LNCaP clone FGC (cell line): ENCODE results near the gene DNAJC17.

Source experiments
- DNase-seq: peaks from one replicate; pipeline ENCODE4 v3.0.0-alpha.2; 2011; ENCODE audit warnings: low read depth
- H3K4me3 ChIP-seq: 2 replicates; pipeline ENCODE4 v1.5.1; 2011; ENCODE audit warnings: mild to moderate bottlenecking, low read depth, low read length, control low read depth
- TF ChIP-seq, protein P1 (sequence below): IDR thresholded peaks from 2 replicates; pipeline ENCODE4 v1.5.1; 2012; ENCODE audit warnings: mild to moderate bottlenecking; ENCODE audit not compliant: control insufficient read depth, insufficient read depth; ENCODE audit errors: extremely low read depth

Gene DNAJC17

DNA sequence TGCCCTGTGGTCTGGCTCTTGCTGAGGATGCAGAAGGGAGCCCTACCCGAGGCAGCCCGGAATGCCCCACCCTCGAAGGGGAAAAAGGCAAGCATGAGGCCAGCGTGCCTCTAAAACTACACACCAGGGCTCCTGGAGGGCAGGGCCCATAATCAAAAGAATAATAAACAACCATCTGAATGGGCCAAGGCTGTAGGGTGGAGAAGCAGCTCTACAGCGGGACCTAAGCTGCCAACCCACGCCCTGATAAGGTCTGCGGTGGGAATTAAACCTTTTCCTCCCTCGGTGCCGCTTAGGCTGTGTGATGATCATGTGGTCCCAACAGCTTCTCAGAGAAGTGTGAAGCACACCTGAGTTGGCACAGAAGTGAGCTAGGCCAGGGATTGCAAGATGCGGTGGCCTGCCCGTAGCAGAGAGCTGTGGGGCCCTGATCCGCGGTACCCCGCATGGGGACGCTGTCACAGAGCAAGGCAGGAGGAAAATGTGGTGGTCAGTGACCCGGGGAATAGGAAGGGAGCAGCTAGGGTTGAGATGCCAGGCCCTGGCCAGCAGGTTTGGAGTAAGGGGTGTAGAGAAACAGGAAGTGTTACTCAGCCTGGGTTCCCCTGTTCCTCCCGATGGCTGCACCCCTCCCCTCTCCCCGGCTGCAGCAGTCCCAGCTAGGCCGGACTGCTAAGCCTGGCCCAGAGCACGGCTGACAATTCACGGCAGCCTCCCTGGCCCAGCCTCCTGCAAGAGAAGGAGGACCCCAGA is 38.6 kb downstream of the DNAJC17 start:
- DNase-seq: no peak
- TF ChIP-seq, protein P1, sequence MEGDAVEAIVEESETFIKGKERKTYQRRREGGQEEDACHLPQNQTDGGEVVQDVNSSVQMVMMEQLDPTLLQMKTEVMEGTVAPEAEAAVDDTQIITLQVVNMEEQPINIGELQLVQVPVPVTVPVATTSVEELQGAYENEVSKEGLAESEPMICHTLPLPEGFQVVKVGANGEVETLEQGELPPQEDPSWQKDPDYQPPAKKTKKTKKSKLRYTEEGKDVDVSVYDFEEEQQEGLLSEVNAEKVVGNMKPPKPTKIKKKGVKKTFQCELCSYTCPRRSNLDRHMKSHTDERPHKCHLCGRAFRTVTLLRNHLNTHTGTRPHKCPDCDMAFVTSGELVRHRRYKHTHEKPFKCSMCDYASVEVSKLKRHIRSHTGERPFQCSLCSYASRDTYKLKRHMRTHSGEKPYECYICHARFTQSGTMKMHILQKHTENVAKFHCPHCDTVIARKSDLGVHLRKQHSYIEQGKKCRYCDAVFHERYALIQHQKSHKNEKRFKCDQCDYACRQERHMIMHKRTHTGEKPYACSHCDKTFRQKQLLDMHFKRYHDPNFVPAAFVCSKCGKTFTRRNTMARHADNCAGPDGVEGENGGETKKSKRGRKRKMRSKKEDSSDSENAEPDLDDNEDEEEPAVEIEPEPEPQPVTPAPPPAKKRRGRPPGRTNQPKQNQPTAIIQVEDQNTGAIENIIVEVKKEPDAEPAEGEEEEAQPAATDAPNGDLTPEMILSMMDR: no peak
- H3K4me3 ChIP-seq: no peak overlapping the region

DNA sequence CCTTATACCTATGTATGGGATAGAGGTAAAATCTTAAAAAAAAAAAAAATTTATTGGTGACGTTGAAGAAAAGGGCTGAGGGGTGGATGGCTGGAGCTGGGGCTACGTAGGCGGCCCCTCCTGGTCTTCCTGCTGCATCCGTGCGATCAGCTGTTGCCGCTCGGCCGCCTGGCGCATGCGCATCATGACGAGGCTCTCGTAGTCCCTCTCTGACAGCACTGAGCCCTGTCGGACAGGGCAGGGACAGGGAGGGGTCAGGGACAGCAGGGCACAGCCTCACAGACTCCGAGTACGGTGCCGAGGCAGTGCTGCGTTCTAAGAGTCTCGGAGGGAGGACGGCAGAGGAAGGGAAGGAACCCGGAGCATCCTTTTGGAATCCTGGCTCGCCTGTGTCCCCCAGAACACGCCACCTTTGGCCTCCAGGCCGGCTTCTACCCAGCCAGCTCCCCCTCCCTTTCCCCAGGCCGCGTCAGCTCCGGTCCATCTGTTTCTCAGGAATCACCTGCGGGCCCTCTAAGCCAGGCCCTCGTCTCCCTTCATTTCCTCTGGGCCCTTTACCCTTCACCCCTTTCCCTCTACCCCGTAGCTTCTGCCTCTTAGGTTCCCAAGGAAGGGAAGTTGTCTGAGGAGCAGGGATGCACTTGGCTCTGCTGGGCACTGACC is 39.3 kb downstream of the DNAJC17 start:
- TF ChIP-seq, protein P1: no peak
- H3K4me3 ChIP-seq: no peak overlapping the region
- DNase-seq: no peak

DNA sequence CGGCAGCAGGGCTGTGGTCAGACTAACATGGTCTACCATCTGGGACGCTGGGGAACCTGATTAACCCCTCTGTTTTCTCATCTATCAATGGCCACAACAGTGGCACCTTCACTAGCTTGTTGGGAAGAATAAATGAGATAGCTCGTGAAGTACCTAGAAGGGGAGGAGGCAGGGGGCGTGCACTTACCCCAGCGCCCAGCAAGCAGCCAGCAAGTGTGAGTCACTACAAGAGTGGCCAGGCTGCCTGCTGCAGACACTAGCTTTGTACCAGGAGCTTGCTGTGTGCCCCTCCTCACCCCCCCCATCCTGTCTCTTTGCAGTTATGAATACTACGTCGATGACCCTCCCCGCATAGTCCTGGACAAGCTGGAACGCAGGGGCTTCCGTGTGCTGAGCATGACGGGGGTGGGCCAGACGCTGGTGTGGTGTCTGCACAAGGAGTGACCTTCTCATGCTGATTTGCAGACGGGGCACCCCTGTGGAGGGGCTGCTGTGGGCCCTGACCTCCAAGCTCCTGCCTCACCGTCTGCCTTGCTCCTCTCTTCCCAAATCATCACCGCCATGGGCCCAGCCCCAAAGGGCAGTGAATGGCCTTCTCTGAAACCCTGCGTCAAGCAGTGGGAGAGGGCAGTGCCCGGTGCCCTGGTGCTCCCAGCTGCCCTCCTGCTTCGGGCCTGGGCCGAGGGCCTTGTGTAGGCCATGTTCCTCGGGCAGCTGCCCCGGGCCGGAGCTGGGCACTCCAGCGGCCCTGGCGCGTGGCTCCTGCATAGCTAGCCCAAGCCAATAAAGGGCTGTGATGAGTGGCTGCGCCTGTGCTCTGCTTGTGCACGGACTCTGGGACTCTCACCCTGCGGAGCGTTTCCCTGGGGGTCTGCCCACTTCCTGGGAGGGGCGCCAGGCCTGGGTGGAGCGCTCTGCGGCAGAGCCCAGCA is 40.1 kb downstream of the DNAJC17 start:
- DNase-seq: no peak
- no peak overlapping the region for H3K4me3 ChIP-seq
- TF ChIP-seq, protein P1: no peak

DNA sequence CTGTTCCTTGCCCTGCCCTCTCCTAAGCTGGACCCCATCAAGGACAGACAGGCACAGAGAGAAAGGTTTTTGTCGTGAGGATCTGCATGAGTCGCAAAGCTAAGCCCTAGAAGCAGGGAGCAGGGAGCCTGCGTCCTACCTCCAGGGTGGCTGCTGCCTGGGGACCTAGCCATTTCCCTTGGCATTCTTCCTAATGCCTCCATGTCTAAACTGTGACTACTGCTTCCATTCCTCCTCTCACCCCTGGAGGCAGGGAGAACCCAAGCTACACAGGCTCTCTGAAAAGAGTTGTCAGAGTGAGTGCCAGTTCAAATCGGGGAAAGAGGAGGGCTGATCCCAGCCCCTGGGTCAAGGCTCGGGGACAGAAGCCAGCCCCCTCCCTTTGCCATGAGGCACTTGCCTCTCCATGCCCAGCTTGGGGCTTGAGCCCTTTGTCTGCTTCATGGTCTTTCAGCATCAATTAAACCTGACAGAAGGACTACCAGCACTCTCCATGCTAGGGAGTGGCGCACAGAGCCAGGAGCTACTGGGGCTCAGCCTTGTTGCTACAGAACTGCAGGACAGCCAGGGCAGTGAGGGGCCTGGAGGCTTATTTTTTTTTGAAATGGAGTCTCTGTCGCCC is 41.0 kb downstream of the DNAJC17 start:
- TF ChIP-seq, protein P1: no peak
- no peak for DNase-seq
- no peak overlapping the region for H3K4me3 ChIP-seq

DNA sequence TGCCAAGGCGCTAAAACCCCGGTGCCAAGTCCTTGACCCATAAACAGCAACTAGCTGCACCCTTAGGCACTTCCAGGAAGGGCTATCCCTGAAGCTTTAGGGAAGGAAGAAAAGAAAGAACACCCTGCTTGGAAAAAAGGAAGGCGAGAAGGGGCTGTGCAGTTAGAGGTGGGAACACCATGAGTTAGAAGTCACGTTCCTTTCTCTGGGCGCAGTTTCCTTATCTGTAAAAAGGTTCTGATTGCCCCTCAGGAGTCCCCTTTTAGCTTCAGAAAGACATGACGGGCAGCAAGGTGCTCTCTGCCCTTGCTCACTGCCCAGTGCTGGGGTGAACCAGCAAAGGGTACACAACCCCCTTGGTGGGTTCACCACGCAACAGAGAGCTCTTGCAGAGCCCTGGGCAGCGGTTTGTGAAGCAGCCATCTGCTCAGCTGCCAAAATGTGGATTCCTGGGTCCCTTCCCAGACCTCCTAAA is 42.6 kb downstream of the DNAJC17 start:
- TF ChIP-seq, protein P1: no peak
- peak overlapping the region; percentile 67 for H3K4me3 ChIP-seq
- DNase-seq: no peak
